Thyroid gland (tissue), 4 donors: ENCODE results near the gene OLFML2B. TPM values are rescaled to one million over a fixed set of nuclear protein-coding genes. Genes with fewer than 3 reads are reported as not detected.

Source experiments
- DNase-seq, 2 donors: peaks; one replicate each; pipeline ENCODE4 v3.0.0-alpha.2; 2019
- H3K27ac ChIP-seq, 3 donors: fragments of 200-600 bp; sonication (generic); 1 replicate in 2 of 3; 2 replicates in 1 of 3; pipeline ENCODE4 v1.5.1; 2016 to 2019; ENCODE audit warnings: mild to moderate bottlenecking in 1 of 3, moderate library complexity in 1 of 3
- H3K27me3 ChIP-seq: fragments of 200-600 bp; sonication (generic); one replicate; pipeline ENCODE4 v1.5.1; 2019
- H3K36me3 ChIP-seq, 2 donors: fragments of 200-600 bp; sonication (generic); one replicate each; pipeline ENCODE4 v1.5.1; 2016 to 2019
- H3K4me1 ChIP-seq, 2 donors: fragments of 200-600 bp; sonication (generic); one replicate each; pipeline ENCODE4 v1.5.1; 2017 to 2019
- H3K4me3 ChIP-seq, 3 donors: fragments of 200-600 bp; sonication (generic); replicated peaks in 1 of 3; 1 replicate in 2 of 3; 2 replicates in 1 of 3; pipeline ENCODE4 v1.5.1; 2016; ENCODE audit warnings: mild to moderate bottlenecking in 1 of 3
- H3K9me3 ChIP-seq: fragments of 200-600 bp; sonication (generic); one replicate; pipeline ENCODE4 v1.5.1; 2017
- CTCF ChIP-seq, 6 experiments: fragments of 200-600 bp in 3 of 6; fragments of 450-650 bp in 3 of 6; sonication (generic) in 3 of 6; IDR thresholded peaks; one replicate each; pipeline ENCODE4 v1.5.1; 2016 to 2019; ENCODE audit warnings: antibody characterized with exemption in 6 of 6, mild to moderate bottlenecking in 2 of 6, inconsistent platforms in 1 of 6, moderate library complexity in 1 of 6
- POLR2A ChIP-seq, 2 donors: fragments of 450-650 bp; IDR thresholded peaks; one replicate each; pipeline ENCODE4 v1.6.1; 2017; ENCODE audit warnings: antibody characterized with exemption in 2 of 2, mild to moderate bottlenecking in 2 of 2, moderate library complexity in 1 of 2
- WGBS, 2 donors: methylation state at CpG; one replicate each; pipeline ENCODE4 v1.1.5; 2017; 5-methylcytosine and 5-hydroxymethylcytosine counted together
- intact Hi-C: fragments of 100-400 bp; cut with DNase I; formaldehyde crosslinking; loops from one replicate; pipeline ENCODE4 v1.15.1; 2023
- total RNA-seq, 4 donors: library from RNA; depleted of rRNA; stranded (reverse); fragments of >200 nt; gene quantifications; one replicate each; pipeline ENCODE4 v1.2.3, GENCODE V29; 2016

Gene OLFML2B
- total RNA-seq, 4 donors from 2014 or later: 8.0 to 18.4 (median 12.9) TPM

- Histone ChIP-seq H3K27me3 (no peaks in the 10 kb centered on the region), H3K36me3 (no peaks in the 10 kb centered on the region), H3K27ac (no peak overlapping the region), H3K4me1 (peaks cover 0 to 6% of the 10 kb centered on the region in 2 donors), H3K4me3 (no peak overlapping the region), H3K9me3 (no peaks in the 10 kb centered on the region)
- intact Hi-C loops: no loop called here
- 68 to 74% methylated on average over 6 of the region's 6 CpGs for WGBS, 2 donors
- TF ChIP-seq CTCF (IDR thresholded peaks at IDR 0.05): no peak
- no peak for TF ChIP-seq POLR2A (IDR thresholded peaks at IDR 0.05)
- DNase-seq: no peak
Observed at GRCh38 chr1:162028726-162029125, 5.1 kb upstream of the OLFML2B start.

GRCh38 chr1:162026881-162027280 lies 3.2 kb upstream of the OLFML2B start:
- Histone ChIP-seq H3K27me3 (no peaks in the 10 kb centered on the region), H3K9me3 (no peaks in the 10 kb centered on the region), H3K4me3 (no peak overlapping the region), H3K4me1 (peaks cover 0 to 4% of the 10 kb centered on the region in 2 donors), H3K36me3 (no peaks in the 10 kb centered on the region), H3K27ac (no peak overlapping the region)
- intact Hi-C loops: no loop called here
- DNase-seq: no peak
- WGBS, 2 donors: 83 to 93% methylated on average over 2 of the region's 2 CpGs
- TF ChIP-seq CTCF (IDR thresholded peaks at IDR 0.05): no peak
- no peak for TF ChIP-seq POLR2A (IDR thresholded peaks at IDR 0.05)

GRCh38 chr1:162025541-162025940 lies 1.9 kb upstream of the OLFML2B start:
- TF ChIP-seq POLR2A (IDR thresholded peaks at IDR 0.05) (no peak), CTCF (IDR thresholded peaks at IDR 0.05) (no peak)
- Histone ChIP-seq H3K9me3 (no peaks in the 10 kb centered on the region), H3K4me3 (no peak overlapping the region), H3K36me3 (no peaks in the 10 kb centered on the region), H3K4me1 (peaks cover 0 to 4% of the 10 kb centered on the region in 2 donors), H3K27ac (no peak overlapping the region), H3K27me3 (no peaks in the 10 kb centered on the region)
- intact Hi-C loops: no loop called here
- WGBS, 2 donors: 93 to 96% methylated on average over 2 of the region's 2 CpGs
- no peak for DNase-seq

GRCh38 chr1:162023181-162023546 lies 505 bp downstream of the OLFML2B start:
- H3K4me1 ChIP-seq: peaks cover 0 to 16% of the 10 kb centered on the region in 2 donors
- H3K27me3 ChIP-seq: no peaks in the 10 kb centered on the region
- H3K27ac ChIP-seq: peak overlapping the region in 2 of 3 donors; percentile 54 to 63
- no peaks in the 10 kb centered on the region for H3K36me3 ChIP-seq
- H3K9me3 ChIP-seq: no peaks in the 10 kb centered on the region
- TF ChIP-seq CTCF (IDR thresholded peaks at IDR 0.05) (no peak), POLR2A (IDR thresholded peaks at IDR 0.05) (no peak)
- intact Hi-C loops: no loop called here
- no peak for DNase-seq
- 21 to 27% methylated on average over 20 of the region's 20 CpGs for WGBS, 2 donors
- peak overlapping the region in 2 of 3 donors; percentile 25 to 32 for H3K4me3 ChIP-seq

- TF ChIP-seq POLR2A (IDR thresholded peaks at IDR 0.05) (no peak), CTCF (IDR thresholded peaks at IDR 0.05) (no peak)
- intact Hi-C loops: no loop called here
Observed at GRCh38 chr1:162022626-162023025, 1.0 kb downstream of the OLFML2B start.

More at GRCh38 chr1:162022626-162023025, 1.0 kb downstream of the OLFML2B start:
- Histone ChIP-seq H3K27me3 (no peaks in the 10 kb centered on the region), H3K4me3 (no peak overlapping the region), H3K36me3 (no peaks in the 10 kb centered on the region), H3K27ac (peak overlapping the region in 1 of 3 donors; percentile 63), H3K4me1 (peaks cover 0 to 16% of the 10 kb centered on the region in 2 donors), H3K9me3 (no peaks in the 10 kb centered on the region)
- WGBS, 2 donors: 74 to 79% methylated on average over 9 of the region's 9 CpGs
- DNase-seq: no peak
